Erythroblast (primary cell): ENCODE measurements around the gene MLX.
"Not testable (repeated sequence)": the region's sequence is repeated elsewhere in the genome, so short reads cannot be mapped to it uniquely, and the experiment has no call there.

Experiments
- GATA1 ChIP-seq: IDR thresholded peaks from 2 replicates; pipeline ENCODE4 v1.6.1; 2011; ENCODE audit warnings: low read depth, mild to moderate bottlenecking, control low read depth, low read length, moderate library complexity
- POLR2A ChIP-seq: IDR thresholded peaks from 2 replicates; pipeline ENCODE4 v1.6.1; 2011; ENCODE audit warnings: mild to moderate bottlenecking, low read length

- not testable (repeated sequence) for TF ChIP-seq POLR2A, GATA1
These were observed 26.3 kb upstream of the MLX start for GRCh38 chr17:42540558-42540957.
